H1 (cell line): Measurements from ENCODE around the gene VDAC2. TPM values are rescaled to one million over a fixed set of nuclear protein-coding genes. Genes with fewer than 3 reads are reported as not detected.

ENCODE experiments used
- CBX5 ChIP-seq: fragments of 300-800, 300-1000 bp; sonication (generic); IDR thresholded peaks from 2 replicates; pipeline ENCODE4 v1.7.1; 2016; ENCODE audit warnings: antibody characterized with exemption, low read length, low read depth
- CTBP2 ChIP-seq: IDR thresholded peaks from 2 replicates; pipeline ENCODE4 v1.7.0; 2011; ENCODE audit warnings: borderline replicate concordance, mild to moderate bottlenecking, moderate library complexity, mixed read lengths, low read length; ENCODE audit not compliant: insufficient read depth, insufficient read length
- EGR1 ChIP-seq: IDR thresholded peaks from 2 replicates; pipeline ENCODE4 v1.6.1; 2011; ENCODE audit warnings: low read depth, low read length, borderline replicate concordance
- GABPA ChIP-seq: IDR thresholded peaks from 2 replicates; pipeline ENCODE4 v1.6.1; 2011; ENCODE audit warnings: mild to moderate bottlenecking, low read length, moderate library complexity, borderline replicate concordance; ENCODE audit not compliant: insufficient read depth
- JUN ChIP-seq: IDR thresholded peaks from 2 replicates; pipeline ENCODE4 v1.6.1; 2011; ENCODE audit warnings: low read depth, mild to moderate bottlenecking, improper control_type of control experiment, low read length
- TAF1 ChIP-seq: IDR thresholded peaks from 2 replicates; pipeline ENCODE4 v1.6.1; 2011; ENCODE audit warnings: mild to moderate bottlenecking, low read depth, low read length
- TAF7 ChIP-seq: optimal IDR thresholded peaks from 2 replicates; pipeline ENCODE3; 2011; ENCODE audit warnings: low read depth, mild to moderate bottlenecking, inconsistent platforms, low read length, moderate library complexity, borderline replicate concordance
- USF2 ChIP-seq: IDR thresholded peaks from 2 replicates; pipeline ENCODE4 v1.6.1; 2011; ENCODE audit warnings: low read length, improper control_type of control experiment
- polyA plus RNA-seq, 7 experiments: library from polyadenylated mRNA; depleted of rRNA in 3 of 7; stranded (reverse) in 5 of 7; unstranded in 2 of 7; fragments of >200 nt in 5 of 7; fragments of 200-250 nt in 2 of 7; gene quantifications; 1 replicate in 5 of 7; 2 replicates in 1 of 7; 4 replicates in 1 of 7; pipeline versions ENCODE4 v1.2.1 to v1.2.3, GENCODE V29; 2011 to 2013; ENCODE audit warnings: missing spikeins in 2 of 7, mixed read lengths in 2 of 7
- total RNA-seq: library from RNA; stranded (reverse); fragmentation: NEBNext Ultra II Directional; extraction: Animal tissue kit (Norgen Biotek cat#: 25700); gene quantifications from 2 replicates; pipeline ENCODE4 v1.2.1, GENCODE V29; 2021
- TF ChIP-seq, protein P1 (sequence below): fragments of 300-600 bp; sonication (generic); IDR thresholded peaks from 2 replicates; pipeline ENCODE4 v1.7.1; 2012; ENCODE audit warnings: low read length, moderate library complexity, mild to moderate bottlenecking, inconsistent platforms; ENCODE audit not compliant: insufficient replicate concordance

The VDAC2 gene
- total and polyA plus RNA-seq, 2 of the 8 experiments (the other 6 are each of a cell fraction or from before 2014, with no cell fraction given): 89.8 to 284 TPM

GRCh38 chr10:75208181-75208580 lies 2.4 kb upstream of the VDAC2 start (continued):
- TF ChIP-seq, protein P1, sequence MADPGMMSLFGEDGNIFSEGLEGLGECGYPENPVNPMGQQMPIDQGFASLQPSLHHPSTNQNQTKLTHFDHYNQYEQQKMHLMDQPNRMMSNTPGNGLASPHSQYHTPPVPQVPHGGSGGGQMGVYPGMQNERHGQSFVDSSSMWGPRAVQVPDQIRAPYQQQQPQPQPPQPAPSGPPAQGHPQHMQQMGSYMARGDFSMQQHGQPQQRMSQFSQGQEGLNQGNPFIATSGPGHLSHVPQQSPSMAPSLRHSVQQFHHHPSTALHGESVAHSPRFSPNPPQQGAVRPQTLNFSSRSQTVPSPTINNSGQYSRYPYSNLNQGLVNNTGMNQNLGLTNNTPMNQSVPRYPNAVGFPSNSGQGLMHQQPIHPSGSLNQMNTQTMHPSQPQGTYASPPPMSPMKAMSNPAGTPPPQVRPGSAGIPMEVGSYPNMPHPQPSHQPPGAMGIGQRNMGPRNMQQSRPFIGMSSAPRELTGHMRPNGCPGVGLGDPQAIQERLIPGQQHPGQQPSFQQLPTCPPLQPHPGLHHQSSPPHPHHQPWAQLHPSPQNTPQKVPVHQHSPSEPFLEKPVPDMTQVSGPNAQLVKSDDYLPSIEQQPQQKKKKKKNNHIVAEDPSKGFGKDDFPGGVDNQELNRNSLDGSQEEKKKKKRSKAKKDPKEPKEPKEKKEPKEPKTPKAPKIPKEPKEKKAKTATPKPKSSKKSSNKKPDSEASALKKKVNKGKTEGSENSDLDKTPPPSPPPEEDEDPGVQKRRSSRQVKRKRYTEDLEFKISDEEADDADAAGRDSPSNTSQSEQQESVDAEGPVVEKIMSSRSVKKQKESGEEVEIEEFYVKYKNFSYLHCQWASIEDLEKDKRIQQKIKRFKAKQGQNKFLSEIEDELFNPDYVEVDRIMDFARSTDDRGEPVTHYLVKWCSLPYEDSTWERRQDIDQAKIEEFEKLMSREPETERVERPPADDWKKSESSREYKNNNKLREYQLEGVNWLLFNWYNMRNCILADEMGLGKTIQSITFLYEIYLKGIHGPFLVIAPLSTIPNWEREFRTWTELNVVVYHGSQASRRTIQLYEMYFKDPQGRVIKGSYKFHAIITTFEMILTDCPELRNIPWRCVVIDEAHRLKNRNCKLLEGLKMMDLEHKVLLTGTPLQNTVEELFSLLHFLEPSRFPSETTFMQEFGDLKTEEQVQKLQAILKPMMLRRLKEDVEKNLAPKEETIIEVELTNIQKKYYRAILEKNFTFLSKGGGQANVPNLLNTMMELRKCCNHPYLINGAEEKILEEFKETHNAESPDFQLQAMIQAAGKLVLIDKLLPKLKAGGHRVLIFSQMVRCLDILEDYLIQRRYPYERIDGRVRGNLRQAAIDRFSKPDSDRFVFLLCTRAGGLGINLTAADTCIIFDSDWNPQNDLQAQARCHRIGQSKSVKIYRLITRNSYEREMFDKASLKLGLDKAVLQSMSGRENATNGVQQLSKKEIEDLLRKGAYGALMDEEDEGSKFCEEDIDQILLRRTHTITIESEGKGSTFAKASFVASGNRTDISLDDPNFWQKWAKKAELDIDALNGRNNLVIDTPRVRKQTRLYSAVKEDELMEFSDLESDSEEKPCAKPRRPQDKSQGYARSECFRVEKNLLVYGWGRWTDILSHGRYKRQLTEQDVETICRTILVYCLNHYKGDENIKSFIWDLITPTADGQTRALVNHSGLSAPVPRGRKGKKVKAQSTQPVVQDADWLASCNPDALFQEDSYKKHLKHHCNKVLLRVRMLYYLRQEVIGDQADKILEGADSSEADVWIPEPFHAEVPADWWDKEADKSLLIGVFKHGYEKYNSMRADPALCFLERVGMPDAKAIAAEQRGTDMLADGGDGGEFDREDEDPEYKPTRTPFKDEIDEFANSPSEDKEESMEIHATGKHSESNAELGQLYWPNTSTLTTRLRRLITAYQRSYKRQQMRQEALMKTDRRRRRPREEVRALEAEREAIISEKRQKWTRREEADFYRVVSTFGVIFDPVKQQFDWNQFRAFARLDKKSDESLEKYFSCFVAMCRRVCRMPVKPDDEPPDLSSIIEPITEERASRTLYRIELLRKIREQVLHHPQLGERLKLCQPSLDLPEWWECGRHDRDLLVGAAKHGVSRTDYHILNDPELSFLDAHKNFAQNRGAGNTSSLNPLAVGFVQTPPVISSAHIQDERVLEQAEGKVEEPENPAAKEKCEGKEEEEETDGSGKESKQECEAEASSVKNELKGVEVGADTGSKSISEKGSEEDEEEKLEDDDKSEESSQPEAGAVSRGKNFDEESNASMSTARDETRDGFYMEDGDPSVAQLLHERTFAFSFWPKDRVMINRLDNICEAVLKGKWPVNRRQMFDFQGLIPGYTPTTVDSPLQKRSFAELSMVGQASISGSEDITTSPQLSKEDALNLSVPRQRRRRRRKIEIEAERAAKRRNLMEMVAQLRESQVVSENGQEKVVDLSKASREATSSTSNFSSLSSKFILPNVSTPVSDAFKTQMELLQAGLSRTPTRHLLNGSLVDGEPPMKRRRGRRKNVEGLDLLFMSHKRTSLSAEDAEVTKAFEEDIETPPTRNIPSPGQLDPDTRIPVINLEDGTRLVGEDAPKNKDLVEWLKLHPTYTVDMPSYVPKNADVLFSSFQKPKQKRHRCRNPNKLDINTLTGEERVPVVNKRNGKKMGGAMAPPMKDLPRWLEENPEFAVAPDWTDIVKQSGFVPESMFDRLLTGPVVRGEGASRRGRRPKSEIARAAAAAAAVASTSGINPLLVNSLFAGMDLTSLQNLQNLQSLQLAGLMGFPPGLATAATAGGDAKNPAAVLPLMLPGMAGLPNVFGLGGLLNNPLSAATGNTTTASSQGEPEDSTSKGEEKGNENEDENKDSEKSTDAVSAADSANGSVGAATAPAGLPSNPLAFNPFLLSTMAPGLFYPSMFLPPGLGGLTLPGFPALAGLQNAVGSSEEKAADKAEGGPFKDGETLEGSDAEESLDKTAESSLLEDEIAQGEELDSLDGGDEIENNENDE: no peak
- TF ChIP-seq USF2 (no peak), CBX5 (no peak), TAF1 (no peak), TAF7 (no peak), JUN (no peak), CTBP2 (no peak), GABPA (no peak), EGR1 (no peak)
